Fibroblast of the conjunctiva (primary cell): ENCODE results near the gene KIF17.
A peak's percentile ranks its signal among the peaks of the same experiment; 100 is the strongest.

ENCODE experiments used
- DNase-seq: peaks from one replicate; pipeline ENCODE4 v3.0.0-alpha.2; 2010; ENCODE audit warnings: low read depth

KIF17 gene

GRCh38 chr1:20710469-20711284, 7.1 kb downstream of the KIF17 start:
- no peak for DNase-seq

- DNase-seq: no peak
These were observed 7.9 kb downstream of the KIF17 start for GRCh38 chr1:20709868-20710267.

- DNase-seq: no peak
These were observed 8.9 kb downstream of the KIF17 start for GRCh38 chr1:20708891-20709290.

GRCh38 chr1:20708057-20708456, 9.8 kb downstream of the KIF17 start:
- no peak for DNase-seq

- DNase-seq: no peak
These were observed 11.0 kb downstream of the KIF17 start for GRCh38 chr1:20706841-20707240.

- no peak for DNase-seq
These were observed 12.5 kb downstream of the KIF17 start for GRCh38 chr1:20705203-20705755.

GRCh38 chr1:20704390-20705202, 13.2 kb downstream of the KIF17 start:
- DNase-seq: no peak

- DNase-seq: no peak
These were observed 14.6 kb downstream of the KIF17 start for GRCh38 chr1:20703124-20703756.

GRCh38 chr1:20702416-20702815, 15.4 kb downstream of the KIF17 start:
- peak; percentile 6 for DNase-seq

GRCh38 chr1:20701847-20702246, 16.0 kb downstream of the KIF17 start:
- no peak for DNase-seq

GRCh38 chr1:20701446-20701845, 16.4 kb downstream of the KIF17 start:
- no peak for DNase-seq

GRCh38 chr1:20700636-20701215, 17.1 kb downstream of the KIF17 start:
- DNase-seq: no peak

- no peak for DNase-seq
These were observed 18.2 kb downstream of the KIF17 start for GRCh38 chr1:20699558-20699957.

- no peak for DNase-seq
These were observed 19.5 kb downstream of the KIF17 start for GRCh38 chr1:20698195-20698910.

GRCh38 chr1:20697563-20697962, 20.2 kb downstream of the KIF17 start:
- DNase-seq: no peak

- peak; percentile 88 for DNase-seq
These were observed 21.1 kb downstream of the KIF17 start for GRCh38 chr1:20696397-20697333.

GRCh38 chr1:20695515-20695914, 22.3 kb downstream of the KIF17 start:
- DNase-seq: no peak

GRCh38 chr1:20693623-20694022, 24.2 kb downstream of the KIF17 start:
- DNase-seq: no peak

GRCh38 chr1:20691872-20692271, 25.9 kb downstream of the KIF17 start:
- no peak for DNase-seq

- no peak for DNase-seq
These were observed 28.2 kb downstream of the KIF17 start for GRCh38 chr1:20689645-20690056.
